Tongue (tissue), 2 donors: ENCODE data around the gene LEKR1. TPM values are rescaled to one million over a fixed set of nuclear protein-coding genes. Genes with fewer than 3 reads are reported as not detected.

Experiments used
- DNase-seq: peaks from one replicate; pipeline ENCODE4 v3.0.0-alpha.2; 2015
- total RNA-seq: library from RNA; depleted of rRNA; stranded (reverse); fragments of >200 nt; gene quantifications from one replicate; pipeline ENCODE4 v1.2.3, GENCODE V29; 2014

Gene LEKR1
- total RNA-seq, 1 donor from 2014 or later = 0.51 TPM

DNA sequence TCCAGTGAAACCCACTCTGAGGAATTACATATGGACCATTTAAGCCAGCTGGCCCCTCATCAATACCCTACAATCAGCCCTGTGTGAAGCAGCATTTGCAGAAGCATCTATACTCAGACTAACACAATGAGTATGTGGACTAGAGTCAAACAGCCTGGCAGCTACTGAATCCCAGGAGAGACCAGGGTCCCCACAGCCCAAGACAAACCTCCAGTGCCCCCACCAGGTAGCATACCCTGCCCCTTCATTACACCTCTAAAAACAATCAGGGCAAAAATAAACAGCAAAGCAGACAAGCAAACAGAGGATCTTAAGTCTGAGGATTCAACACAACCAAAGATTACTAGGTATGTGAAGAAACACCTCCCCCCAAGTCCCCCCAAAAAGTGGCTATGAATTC, 157.4 kb downstream of the LEKR1 start:
- DNase-seq = no peak

DNA sequence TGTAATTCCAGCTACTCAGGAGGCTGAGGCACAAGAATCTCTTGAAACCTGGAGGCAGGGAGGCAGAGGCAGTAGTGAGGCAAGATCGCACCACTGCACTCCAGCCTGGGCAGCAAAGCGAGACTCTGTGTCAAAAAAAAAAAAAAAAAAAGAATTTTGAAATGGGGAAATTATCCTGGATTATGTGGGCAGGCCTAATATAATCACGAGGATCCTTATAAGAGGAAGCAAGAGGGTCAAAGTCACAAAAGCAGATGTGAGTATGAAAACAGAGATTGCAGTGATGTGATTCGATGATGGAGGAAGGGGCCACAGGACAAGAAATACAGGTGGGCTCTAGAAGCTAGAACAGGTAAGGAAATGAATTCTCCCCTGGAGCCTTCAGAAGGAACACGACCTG, 159.6 kb downstream of the LEKR1 start:
- no peak for DNase-seq

DNA sequence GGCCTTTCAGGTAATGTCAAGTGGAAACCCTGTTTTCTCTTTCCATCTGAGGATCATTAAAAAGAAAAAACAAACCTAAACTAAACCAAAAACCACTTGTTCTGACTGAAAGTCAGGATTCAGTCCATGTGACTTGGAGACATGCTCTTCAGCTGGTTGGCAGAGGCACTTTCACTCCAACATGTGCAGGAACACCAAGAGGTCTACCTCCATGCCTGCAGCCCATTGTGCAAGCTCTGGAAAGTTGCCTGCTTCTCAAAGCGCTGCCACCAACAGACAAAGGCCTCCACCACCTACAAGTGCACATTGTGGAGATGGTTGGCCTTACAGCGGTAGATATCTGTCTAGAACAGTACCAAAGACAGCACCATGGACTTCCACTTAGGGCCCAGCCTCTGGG, 161.8 kb downstream of the LEKR1 start:
- DNase-seq = no peak

DNA sequence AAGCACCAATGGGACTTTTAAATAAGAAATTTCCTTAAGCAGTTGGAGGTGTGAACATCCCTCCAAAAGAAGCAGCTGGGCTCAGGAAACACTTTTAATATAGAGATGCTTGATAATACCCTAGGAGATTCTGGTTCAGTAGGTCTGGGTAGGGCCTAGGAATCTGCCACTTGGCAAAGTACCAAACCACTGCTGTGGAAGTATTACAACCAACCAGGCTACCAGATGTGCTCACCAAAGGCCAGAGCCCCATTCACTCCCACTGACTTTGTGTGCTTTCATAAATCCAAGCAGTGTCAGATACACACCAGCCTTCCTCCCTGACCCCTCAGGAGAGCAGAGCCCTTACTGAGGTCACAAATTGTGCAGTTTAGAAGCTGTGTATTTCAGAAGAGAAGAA, 171.2 kb downstream of the LEKR1 start:
- no peak for DNase-seq

DNA sequence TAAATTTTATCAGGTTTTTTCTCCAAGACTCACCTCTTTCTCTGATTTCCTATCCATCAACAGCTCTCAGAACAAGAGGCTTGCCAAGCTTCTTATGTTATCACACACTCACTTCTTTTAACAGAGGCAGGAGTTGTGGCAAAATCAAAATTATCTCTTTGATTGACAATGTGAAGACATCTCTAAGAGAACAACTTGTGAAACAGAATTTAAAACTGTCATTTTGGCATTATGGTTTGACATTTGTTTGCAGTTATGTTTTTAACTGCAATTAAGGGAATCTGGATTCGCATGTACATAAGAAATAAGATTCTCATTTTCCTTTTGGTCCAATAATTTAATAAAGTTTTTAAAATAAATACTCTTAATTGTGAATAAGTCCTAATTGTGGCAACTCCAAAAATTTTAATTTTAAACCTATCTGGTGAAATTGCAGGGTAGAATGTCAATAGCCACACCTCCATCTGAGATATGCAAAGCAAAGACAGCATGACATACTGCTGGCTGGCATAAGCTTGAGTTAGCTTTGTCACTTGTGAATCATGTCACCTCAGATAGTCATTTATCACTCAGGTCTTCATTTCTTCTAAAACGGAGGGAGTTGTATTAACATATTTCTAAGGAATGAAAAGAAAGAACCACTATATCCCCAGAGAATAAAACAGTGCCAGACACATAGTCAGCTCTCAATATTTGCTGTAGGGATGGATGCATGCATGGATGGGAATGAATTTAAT, 175.2 kb downstream of the LEKR1 start:
- no peak for DNase-seq

DNA sequence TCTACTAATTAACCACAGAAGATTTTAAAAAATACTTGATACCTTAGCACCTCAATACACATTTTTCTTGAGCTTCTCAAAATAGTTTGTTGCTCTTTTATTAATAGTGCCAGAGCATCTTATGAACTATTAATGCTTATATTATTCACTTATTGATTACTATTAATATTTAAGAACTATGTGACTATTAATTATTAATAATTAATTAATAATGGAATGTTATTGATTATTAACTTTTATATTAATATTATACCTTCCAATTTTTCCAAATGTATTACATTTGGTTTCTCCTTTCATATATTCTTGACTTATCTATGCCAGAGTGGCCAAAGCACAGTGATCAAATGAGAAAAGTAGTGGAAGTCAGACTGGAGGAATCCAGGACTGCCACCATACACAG, 195.5 kb downstream of the LEKR1 start:
- DNase-seq = no peak

DNA sequence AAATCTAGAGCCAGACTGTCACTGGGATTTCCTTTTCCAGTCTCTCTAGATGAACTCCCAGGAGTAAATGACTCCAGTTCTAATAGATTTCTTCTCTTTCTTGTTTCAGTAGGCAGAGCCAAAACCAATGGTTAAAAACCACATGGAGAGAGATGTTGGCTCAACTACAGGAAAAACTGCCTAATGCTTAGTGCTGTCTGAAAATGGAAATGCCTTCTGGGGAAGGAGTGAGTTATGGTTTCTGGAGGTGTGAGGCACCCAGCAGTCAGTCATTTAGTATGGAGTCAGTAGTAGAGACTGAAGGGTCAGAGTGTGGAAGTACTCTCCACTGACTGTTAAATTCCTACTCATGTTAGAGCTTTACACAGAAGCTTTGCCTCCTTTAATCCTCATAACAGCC, 197.1 kb downstream of the LEKR1 start:
- no peak for DNase-seq

DNA sequence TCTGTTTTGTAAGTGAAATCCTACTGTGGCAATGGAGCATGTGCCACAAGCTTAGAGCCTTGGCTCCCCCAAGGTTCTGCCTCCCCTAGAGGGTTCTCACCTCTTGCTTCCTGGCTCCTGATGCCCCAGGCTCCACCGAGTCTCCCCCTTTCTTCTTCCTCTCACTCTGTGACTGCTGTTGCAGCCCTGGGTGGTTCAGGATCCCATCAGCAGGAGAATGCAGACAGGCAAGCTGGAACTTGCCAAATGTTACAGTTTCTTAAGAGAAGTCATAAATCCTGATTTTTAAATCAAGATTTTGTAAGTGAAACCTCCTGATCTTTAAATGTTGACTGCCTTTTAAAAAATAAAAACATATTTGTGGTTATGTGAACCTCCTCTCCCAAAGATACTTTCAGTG, 199.9 kb downstream of the LEKR1 start:
- no peak for DNase-seq

DNA sequence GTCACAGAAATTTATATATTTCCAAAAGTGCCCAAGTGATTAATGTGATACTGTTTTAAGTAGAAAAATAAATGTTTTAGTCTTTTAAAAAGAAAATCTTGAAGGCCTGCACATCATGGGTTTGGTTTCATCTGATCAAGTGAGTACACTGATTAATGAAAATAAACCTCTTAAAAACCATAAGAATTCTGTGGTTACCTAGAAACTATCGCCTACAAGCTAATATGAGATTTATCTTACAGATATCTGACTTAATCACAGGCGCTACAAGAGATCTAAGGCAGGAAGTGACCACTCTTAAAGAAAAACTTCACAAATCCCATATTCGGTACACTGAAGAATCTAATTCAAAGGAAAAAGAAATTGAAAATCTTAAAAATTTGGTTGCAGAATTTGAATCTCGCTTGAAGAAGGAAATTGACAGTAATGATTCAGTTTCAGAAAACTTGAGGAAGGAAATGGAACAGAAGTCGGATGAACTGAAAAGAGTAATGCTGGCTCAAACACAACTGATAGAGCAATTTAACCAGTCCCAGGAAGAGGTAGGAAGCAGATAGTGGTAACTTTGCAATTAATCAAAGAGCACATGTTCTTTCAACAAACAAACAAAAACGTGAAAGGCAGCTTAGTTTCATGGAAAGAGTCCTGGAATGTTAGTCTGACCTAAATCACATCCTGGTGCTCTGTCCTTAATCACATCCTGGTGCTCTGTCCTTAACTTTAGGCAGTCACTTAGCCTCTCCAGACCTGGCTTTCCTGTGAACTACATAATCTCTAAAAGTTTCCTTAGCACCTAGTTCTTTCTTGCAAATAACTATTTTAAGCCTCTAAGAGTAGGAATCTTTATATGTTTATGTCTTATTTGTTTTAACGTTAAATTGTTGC, 201.9 kb downstream of the LEKR1 start:
- no peak for DNase-seq

DNA sequence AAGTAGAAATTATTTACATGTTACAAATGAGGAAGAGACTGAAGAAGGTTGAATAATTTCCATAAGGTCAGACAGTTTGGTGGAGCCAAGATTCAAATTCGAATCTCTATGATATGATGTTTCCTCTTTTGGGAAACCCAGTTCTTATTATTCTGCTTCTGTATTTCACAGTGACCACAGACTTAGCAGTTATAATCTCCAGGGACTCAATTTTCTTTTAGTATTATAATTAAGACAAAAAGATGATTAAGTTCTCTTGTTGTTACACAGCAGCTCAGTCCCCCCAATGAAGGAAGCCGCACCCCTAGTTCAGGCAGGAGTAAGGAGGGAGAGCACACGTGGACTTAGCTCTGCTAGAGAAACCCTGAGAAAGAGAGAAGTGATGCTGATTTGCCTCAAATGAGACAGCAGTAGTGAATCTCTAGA, 203.2 kb downstream of the LEKR1 start:
- DNase-seq = no peak

DNA sequence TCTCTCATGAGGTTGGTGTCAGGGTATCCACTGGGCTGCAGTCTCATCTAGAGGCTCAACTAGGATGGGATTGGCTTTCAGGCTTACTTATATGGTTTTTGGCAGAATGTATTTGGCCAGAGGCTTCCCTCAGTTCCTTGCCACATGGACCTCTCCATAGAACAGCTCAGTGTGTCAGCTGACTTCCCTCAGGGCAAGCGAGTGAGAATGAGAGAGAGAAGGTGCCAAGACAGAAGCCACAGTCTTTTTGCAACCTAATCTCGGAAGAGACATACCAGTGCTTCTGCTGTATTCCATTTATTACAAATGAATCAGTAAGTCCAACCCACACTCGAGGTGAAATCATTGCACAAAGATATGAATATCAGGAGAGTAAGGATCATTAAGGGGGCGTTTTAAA, 204.6 kb downstream of the LEKR1 start:
- DNase-seq = no peak

DNA sequence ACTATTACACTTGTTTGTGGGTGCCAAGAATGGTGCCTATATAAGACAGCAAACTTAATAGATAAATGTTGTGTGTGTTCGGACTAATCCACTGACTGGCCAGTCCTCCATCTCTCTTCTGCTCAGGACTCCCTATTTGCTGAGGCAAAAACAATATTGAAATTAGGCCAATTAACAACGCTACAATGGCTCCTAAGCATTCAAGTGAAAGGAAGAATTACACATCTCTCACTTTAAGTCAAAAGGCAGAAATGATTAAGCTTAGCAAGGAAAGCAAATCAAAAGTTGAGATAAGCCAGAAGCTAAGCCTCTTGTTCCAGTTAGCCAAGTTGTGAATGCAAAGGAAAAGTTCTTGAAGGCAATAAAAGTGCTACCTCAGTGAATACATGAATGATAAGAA, 206.8 kb downstream of the LEKR1 start:
- DNase-seq = no peak

DNA sequence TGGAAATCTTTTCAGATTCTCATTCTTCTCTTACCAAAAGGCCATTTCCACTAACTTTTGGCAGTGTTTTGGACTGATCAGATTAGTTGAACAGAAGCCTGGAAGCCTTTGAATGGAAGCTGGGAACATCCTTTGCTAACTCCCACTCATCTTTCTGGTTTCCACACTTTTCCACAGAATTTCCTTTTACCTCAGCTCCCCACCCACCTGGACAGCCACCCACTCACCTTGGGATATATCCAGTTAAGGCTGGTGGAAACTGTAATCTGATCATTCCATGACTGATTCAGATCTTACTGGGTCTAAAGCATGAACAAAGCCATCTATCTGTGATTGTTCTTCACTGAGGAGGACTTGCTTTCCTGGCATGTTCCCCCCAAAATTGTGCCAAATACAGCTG, 214.3 kb downstream of the LEKR1 start:
- no peak for DNase-seq

DNA sequence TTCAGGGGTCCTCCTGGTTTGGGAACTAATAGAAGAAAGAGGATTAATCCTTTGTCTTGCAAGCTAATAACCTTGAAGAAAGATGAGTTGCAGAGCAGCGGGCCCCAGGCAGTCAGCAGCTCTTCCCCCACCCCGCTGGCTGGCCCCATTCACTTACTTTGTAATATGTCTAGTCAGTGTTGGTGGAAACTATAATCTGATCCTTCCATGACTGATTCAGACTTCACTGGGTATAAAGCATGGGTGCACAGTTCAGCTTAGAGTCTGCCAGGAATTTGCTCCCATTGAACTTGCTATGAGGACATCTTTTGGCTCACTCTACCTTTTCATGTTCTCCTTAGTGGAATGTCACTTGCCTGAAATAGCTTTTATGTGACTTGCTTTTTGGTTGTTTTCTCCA, 216.1 kb downstream of the LEKR1 start:
- DNase-seq = no peak

DNA sequence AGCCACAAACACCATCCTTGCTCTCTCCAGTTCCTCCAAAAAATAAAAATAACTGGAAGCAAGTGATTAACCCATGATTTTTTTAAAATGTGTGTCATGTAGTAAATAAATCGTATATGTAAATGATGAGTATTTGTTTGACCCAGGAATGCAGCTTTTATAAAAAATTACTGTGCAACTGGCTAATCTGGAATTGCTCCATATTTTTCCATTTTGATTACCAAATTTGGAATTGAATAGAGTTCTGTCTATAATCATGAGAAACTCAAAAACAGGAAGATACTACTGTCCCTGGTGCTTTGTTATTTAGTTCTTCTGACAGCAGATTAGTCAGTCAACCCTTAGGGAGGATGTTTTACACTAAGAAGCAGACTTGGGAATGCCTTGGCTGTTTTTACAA, 217.6 kb downstream of the LEKR1 start:
- no peak for DNase-seq

DNA sequence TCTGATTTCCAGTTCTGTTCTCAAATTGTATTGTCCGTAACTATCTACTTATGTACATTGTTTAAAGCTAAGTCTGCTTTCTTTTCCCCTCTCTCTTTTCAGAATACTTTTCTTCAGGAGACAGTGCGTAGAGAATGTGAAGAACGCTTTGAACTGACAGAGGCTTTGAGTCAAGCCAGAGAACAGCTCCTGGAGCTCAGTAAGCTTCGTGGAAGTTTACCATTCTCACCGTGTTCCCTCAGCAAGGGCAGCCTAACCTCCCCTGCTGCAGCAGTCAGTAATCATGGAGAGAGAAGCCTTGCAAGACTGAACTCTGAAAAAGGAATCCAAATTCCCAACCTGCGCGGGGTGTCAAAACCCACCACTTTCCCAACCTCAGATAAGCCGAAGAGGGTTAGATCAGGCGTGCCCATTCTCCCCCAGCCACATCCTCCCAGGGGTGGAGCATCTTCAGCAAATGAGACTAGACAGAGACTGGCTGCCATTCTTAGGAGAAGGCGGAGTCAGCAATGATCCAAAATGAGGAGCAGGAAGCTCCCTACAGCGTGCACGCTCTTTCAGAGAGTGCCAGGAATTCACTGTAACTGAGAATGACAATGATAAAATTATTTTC, 219.2 kb downstream of the LEKR1 start:
- DNase-seq = peak; percentile 44

DNA sequence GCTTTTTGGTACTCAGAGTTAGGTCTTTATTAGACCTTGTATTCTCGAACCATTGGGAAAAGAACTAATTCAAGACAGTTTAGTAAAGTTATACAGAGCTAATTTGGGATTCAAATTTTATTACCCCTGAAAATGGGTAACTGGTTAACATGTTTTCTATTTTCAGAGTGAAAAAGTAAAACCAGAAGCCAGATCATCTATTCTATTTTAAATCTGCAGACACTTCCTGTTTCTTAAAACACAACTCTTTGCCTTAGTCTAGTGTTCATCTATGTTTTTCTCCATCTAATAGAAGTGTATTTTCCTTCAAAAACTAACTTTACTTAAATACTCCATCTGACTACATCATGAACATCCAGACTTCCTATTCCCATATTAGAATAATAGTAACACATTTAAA, 220.4 kb downstream of the LEKR1 start:
- DNase-seq = no peak

DNA sequence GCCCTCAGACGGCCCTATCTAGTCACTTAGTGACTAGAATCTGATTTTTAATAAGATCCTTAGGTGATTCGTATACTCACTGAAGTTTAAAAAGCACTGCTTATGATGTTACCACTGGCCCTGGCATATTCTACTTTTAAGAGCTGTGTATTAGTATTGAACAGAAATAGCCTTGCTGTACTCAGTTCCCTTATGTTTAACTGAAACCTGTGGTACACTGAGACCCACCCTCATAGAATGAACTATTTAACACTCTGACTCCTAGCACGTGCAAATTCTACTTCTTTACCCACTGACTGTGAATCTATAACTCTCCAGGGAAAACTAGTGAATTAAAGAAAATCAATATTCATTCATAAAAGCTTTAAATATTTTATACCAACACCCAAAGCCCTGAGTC, 224.9 kb downstream of the LEKR1 start:
- no peak for DNase-seq

DNA sequence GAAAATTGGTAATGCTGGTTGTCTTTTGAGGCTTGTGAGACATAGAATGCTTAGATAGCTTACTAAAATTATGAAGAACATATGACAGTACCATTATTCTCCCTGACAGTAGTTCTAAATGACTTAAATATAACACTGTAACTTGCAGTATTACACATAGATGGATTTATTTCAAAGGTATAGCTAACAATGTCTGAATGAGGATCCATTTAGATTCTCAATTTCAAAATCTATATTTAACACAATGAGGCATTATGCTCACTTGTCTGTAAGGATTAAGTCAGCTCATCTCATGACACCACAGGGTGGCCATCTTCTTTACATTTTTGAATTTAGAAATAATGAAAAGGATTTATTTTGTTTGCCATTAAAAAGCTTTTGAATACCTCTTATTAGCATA, 225.4 kb downstream of the LEKR1 start:
- no peak for DNase-seq

DNA sequence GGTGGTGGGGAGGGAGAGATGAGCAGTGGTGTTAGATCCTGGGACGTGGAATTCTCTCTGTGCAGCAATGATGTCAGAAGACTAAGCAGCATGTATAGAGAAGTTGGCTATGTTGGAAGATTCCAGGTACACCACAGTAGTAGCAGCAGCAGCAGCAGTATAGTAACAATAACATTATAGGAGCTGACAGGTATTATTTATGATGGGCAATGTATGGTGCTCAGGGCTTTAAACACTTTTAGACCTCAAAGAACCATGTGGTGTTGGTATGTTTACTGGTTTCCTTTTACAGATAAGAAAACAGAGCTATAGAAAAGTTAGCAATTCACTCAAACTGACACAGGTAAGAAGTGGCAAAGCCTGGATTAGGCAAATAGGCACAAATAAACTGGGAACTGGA, 229.9 kb downstream of the LEKR1 start:
- DNase-seq = no peak

DNA sequence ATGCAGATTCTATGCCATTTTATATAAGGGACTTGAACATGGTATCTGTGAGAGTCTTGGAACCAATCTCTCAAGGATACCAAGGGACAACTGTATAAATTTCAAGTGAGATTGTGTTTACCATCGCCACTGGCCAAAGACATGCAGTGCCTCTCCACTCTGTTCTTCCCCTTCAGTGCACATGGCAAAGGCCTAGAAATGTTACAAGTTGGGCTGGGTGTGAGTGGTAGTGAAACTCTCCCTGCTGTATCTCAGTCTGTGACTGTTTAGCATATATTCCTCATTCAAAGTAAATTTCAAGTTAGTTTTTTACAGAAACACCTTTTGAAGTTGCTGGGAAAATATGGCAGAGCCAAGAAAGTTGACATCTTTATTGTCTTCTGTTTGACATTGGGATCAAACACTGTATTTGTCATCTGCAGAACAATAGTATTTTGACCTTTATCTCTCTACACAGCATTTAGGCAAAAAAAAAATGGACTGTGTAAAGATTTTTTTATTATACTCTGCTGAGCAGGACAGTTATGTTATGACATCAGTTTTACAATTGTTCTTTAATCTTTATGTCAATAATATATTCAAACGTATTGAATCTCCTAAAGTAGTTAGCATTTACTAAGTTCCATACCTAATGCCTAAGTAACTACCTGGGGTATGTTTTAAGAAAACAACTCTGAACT, 232.4 kb downstream of the LEKR1 start:
- no peak for DNase-seq

DNA sequence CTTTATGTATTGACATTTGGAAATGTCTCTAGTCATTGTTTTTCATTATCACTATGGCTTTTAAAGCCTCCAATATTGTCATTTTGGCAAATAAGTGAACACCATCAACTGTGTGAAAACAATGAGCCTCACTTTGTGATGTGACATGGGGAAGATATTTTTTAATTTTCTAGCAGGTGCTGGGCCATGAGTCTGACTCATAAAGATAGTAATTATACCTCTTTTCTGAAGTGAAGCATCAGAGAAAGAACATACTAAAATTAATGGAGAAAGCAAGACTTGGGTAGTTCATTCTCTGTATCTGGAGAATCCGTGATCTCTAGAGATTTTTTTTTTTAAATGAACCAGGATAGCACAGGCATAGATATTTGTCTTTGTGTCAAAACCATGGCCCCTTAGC, 233.0 kb downstream of the LEKR1 start:
- no peak for DNase-seq

DNA sequence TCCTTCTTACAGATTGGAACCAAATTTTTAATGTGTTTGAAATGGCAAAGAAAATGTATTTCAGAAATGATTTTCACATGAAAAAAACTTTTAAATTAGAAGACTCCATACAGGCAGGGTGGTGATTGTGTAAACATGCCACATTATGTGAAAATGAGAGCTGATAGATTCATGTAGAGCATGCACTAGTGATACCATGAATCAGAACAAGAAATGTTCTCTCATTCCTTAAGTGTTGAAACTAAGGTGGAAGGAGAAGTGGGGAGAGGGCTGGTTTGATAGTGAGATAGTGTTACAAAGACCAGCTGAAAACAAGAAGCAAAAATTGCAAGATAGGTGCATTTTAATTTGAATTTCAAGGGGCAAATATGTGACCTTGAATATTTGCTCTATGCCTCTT, 233.5 kb downstream of the LEKR1 start:
- no peak for DNase-seq
